GM12878 (cell line): Measurements from ENCODE around the gene PFKFB3. TPM values are rescaled to one million over a fixed set of nuclear protein-coding genes. Genes with fewer than 3 reads are reported as not detected.

Experiments used
- BHLHE40 ChIP-seq, 2 experiments: fragments of 450-650 bp in 1 of 2; IDR thresholded peaks; 2 replicates each; pipeline ENCODE4 v1.6.1; 2011 to 2017; ENCODE audit warnings: low read depth in 2 of 2, borderline replicate concordance in 1 of 2, improper control_type of control experiment in 1 of 2, low read length in 1 of 2, mild to moderate bottlenecking in 1 of 2
- BRCA1 ChIP-seq: IDR thresholded peaks from 2 replicates; pipeline ENCODE4 v1.6.1; 2011; ENCODE audit warnings: low read depth, low read length, improper control_type of control experiment
- CREB1 ChIP-seq: IDR thresholded peaks from 2 replicates; pipeline ENCODE4 v1.6.1; 2012; ENCODE audit warnings: low read depth, mild to moderate bottlenecking, inconsistent platforms
- CTCF ChIP-seq, 3 experiments: IDR thresholded peaks in 2 of 3; conservative IDR thresholded peaks in 1 of 3; 2 replicates each; pipeline ENCODE4 v1.5.1; 2011; ENCODE audit warnings: low read depth in 3 of 3, low read length in 3 of 3, mild to moderate bottlenecking in 3 of 3, control low read depth in 2 of 3, moderate library complexity in 2 of 3, inconsistent platforms in 1 of 3, mixed read lengths in 1 of 3; ENCODE audit not compliant: control insufficient read depth in 2 of 3, insufficient read depth in 1 of 3; ENCODE audit errors: extremely low read depth in 1 of 3
- NRF1 ChIP-seq: conservative IDR thresholded peaks from 2 replicates; pipeline ENCODE4 v1.6.1; 2011; ENCODE audit warnings: mild to moderate bottlenecking, low read depth, low read length, improper control_type of control experiment
- POLR2AphosphoS2 ChIP-seq: IDR thresholded peaks from 2 replicates; pipeline ENCODE4 v1.6.1; 2011; ENCODE audit warnings: low read depth, mild to moderate bottlenecking, low read length, improper control_type of control experiment, moderate library complexity
- RELB ChIP-seq: fragments of 450-650 bp; IDR thresholded peaks from 2 replicates; pipeline ENCODE4 v1.6.1; 2017; ENCODE audit warnings: low read depth, mild to moderate bottlenecking, moderate library complexity
- SMAD1 ChIP-seq: fragments of 450-650 bp; IDR thresholded peaks from 2 replicates; pipeline ENCODE4 v1.6.1; 2018; ENCODE audit warnings: mild to moderate bottlenecking, low read depth; ENCODE audit not compliant: partially characterized antibody
- TCF12 ChIP-seq: IDR thresholded peaks from 2 replicates; pipeline ENCODE4 v1.6.1; 2011; ENCODE audit warnings: low read depth, mild to moderate bottlenecking, low read length
- TCF3 ChIP-seq: IDR thresholded peaks from 2 replicates; pipeline ENCODE4 v1.6.1; 2012; ENCODE audit warnings: low read depth, mild to moderate bottlenecking, low read length, borderline replicate concordance; ENCODE audit not compliant: insufficient read depth
- USF2 ChIP-seq: IDR thresholded peaks from 2 replicates; pipeline ENCODE4 v1.6.1; 2011; ENCODE audit warnings: low read depth, low read length, improper control_type of control experiment, borderline replicate concordance
- ZNF207 ChIP-seq: fragments of 450-650 bp; IDR thresholded peaks from 2 replicates; pipeline ENCODE4 v1.6.1; 2014; ENCODE audit warnings: antibody characterized with exemption, mild to moderate bottlenecking, borderline replicate concordance
- ZNF217 ChIP-seq: fragments of 450-650 bp; IDR thresholded peaks from 2 replicates; pipeline ENCODE4 v1.6.1; 2017; ENCODE audit warnings: antibody characterized with exemption, mild to moderate bottlenecking
- polyA plus RNA-seq, 11 experiments: library from polyadenylated mRNA; depleted of rRNA in 4 of 11; unstranded in 6 of 11; stranded (reverse) in 5 of 11; fragments of >200 nt; fragmentation: Nextera tagmentation in 4 of 11; fragmentation: Illumina TruSeq in 1 of 11; extraction: Ambion mirVana in 4 of 11; extraction: Trizol in 1 of 11; gene quantifications; 1 replicate in 1 of 11; 2 replicates in 10 of 11; pipeline versions ENCODE4 v1.2.1 to v1.2.3, GENCODE V29; 2011 to 2016; ENCODE audit warnings: inconsistent platforms in 2 of 11, missing spikeins in 2 of 11, low read depth in 1 of 11
- total RNA-seq, 4 experiments: library from RNA; depleted of rRNA in 3 of 4; stranded (reverse); fragments of >200 nt in 3 of 4; fragmentation: Illumina TruSeq in 1 of 4; extraction: Trizol in 1 of 4; gene quantifications; 2 replicates each; pipeline versions ENCODE4 v1.2.1 to v1.2.3, GENCODE V29; 2013 to 2021
- TF ChIP-seq, protein P1 (sequence below): IDR thresholded peaks from 2 replicates; pipeline ENCODE4 v1.6.1; 2011; ENCODE audit warnings: borderline replicate concordance, low read depth, mild to moderate bottlenecking, moderate library complexity, mixed read lengths, low read length; ENCODE audit not compliant: insufficient read depth; ENCODE audit errors: extremely low read length
- TF ChIP-seq, protein P2 (sequence below): fragments of 450-650 bp; IDR thresholded peaks from 2 replicates; pipeline ENCODE4 v1.6.1; 2017; ENCODE audit warnings: antibody characterized with exemption, mild to moderate bottlenecking, moderate library complexity
- TF ChIP-seq, protein P3 (sequence below): fragments of 450-650 bp; IDR thresholded peaks from 2 replicates; pipeline ENCODE4 v1.6.1; 2017; ENCODE audit warnings: mild to moderate bottlenecking, moderate library complexity

PFKFB3 gene
- total and polyA plus RNA-seq, 10 of the 15 experiments (the other 5 are each of a cell fraction or from before 2014, with no cell fraction given): 1.6 to 46.7 (median 13.7) TPM

DNA sequence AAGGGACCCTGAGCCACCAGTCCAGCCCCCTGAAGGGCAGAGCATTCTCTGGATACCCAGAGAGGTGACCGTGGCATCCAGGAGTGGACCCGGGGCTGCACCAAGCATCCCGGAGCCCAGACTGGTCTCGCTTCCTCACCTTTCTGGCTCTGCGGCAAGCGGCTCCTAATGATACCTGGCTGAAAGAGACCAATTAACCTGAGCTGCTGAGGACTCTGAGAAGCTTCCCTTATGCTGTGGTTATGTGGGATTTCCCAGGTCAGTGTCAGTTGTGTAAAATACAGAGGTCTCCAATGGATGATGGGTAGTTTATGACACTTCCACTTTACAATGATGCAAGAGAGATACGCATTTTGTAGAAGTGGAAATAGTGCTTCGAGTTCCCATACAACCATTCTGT, 51.5 kb downstream of the PFKFB3 start (continued):
- TF ChIP-seq RELB (peak; percentile 49; the same call in 1 of the 2 replicates), CREB1 (peak; percentile 52; the same call in 1 of the 2 replicates), ZNF217 (no peak), POLR2AphosphoS2 (no peak), SMAD1 (no peak), TCF3 (no peak), NRF1 (no peak), BRCA1 (no peak), ZNF207 (no peak), CTCF (IDR thresholded peaks at IDR 0.05 in 2 of 3, conservative IDR thresholded peaks at IDR 0.05 in 1 of 3; ENCODE audit: control insufficient read depth in 2 of 3, extremely low read depth in 1 of 3, insufficient read depth in 1 of 3, low read depth in 3 of 3, low read length in 3 of 3) (no peak), USF2 (no peak), TCF12 (no peak), BHLHE40 (IDR thresholded peaks at IDR 0.05; ENCODE audit: borderline replicate concordance in 1 of 2, low read depth in 2 of 2, low read length in 1 of 2) (no peak; a peak in 1 of 4 replicates)
- TF ChIP-seq, protein P1, sequence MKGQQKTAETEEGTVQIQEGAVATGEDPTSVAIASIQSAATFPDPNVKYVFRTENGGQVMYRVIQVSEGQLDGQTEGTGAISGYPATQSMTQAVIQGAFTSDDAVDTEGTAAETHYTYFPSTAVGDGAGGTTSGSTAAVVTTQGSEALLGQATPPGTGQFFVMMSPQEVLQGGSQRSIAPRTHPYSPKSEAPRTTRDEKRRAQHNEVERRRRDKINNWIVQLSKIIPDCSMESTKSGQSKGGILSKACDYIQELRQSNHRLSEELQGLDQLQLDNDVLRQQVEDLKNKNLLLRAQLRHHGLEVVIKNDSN: no peak
- TF ChIP-seq, protein P2, sequence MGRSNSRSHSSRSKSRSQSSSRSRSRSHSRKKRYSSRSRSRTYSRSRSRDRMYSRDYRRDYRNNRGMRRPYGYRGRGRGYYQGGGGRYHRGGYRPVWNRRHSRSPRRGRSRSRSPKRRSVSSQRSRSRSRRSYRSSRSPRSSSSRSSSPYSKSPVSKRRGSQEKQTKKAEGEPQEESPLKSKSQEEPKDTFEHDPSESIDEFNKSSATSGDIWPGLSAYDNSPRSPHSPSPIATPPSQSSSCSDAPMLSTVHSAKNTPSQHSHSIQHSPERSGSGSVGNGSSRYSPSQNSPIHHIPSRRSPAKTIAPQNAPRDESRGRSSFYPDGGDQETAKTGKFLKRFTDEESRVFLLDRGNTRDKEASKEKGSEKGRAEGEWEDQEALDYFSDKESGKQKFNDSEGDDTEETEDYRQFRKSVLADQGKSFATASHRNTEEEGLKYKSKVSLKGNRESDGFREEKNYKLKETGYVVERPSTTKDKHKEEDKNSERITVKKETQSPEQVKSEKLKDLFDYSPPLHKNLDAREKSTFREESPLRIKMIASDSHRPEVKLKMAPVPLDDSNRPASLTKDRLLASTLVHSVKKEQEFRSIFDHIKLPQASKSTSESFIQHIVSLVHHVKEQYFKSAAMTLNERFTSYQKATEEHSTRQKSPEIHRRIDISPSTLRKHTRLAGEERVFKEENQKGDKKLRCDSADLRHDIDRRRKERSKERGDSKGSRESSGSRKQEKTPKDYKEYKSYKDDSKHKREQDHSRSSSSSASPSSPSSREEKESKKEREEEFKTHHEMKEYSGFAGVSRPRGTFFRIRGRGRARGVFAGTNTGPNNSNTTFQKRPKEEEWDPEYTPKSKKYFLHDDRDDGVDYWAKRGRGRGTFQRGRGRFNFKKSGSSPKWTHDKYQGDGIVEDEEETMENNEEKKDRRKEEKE: no peak
- TF ChIP-seq, protein P3, sequence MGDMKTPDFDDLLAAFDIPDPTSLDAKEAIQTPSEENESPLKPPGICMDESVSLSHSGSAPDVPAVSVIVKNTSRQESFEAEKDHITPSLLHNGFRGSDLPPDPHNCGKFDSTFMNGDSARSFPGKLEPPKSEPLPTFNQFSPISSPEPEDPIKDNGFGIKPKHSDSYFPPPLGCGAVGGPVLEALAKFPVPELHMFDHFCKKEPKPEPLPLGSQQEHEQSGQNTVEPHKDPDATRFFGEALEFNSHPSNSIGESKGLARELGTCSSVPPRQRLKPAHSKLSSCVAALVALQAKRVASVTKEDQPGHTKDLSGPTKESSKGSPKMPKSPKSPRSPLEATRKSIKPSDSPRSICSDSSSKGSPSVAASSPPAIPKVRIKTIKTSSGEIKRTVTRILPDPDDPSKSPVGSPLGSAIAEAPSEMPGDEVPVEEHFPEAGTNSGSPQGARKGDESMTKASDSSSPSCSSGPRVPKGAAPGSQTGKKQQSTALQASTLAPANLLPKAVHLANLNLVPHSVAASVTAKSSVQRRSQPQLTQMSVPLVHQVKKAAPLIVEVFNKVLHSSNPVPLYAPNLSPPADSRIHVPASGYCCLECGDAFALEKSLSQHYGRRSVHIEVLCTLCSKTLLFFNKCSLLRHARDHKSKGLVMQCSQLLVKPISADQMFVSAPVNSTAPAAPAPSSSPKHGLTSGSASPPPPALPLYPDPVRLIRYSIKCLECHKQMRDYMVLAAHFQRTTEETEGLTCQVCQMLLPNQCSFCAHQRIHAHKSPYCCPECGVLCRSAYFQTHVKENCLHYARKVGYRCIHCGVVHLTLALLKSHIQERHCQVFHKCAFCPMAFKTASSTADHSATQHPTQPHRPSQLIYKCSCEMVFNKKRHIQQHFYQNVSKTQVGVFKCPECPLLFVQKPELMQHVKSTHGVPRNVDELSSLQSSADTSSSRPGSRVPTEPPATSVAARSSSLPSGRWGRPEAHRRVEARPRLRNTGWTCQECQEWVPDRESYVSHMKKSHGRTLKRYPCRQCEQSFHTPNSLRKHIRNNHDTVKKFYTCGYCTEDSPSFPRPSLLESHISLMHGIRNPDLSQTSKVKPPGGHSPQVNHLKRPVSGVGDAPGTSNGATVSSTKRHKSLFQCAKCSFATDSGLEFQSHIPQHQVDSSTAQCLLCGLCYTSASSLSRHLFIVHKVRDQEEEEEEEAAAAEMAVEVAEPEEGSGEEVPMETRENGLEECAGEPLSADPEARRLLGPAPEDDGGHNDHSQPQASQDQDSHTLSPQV: 0 out of 2 replicates have a peak, but pooled peaks have one; percentile 49
